HG03097 (cell line): ENCODE data around the gene AUTS2.

Experiments
- ATAC-seq: cut with Tn5 transposase; IDR thresholded peaks from one replicate; pipeline ENCODE4 v1.9.1; 2021; ENCODE audit not compliant: unreplicated experiment, low FRiP score

Gene AUTS2

GRCh38 chr7:70539205-70539604, 940.9 kb downstream of the AUTS2 start:
- ATAC-seq, result no peak

GRCh38 chr7:70539617-70540016, 941.3 kb downstream of the AUTS2 start:
- ATAC-seq, result no peak

GRCh38 chr7:70540641-70541040, 942.4 kb downstream of the AUTS2 start:
- ATAC-seq, result no peak

- no peak for ATAC-seq
Observed at GRCh38 chr7:70542750-70543376, 944.6 kb downstream of the AUTS2 start.

- ATAC-seq, result no peak
Observed at GRCh38 chr7:70544016-70544415, 945.7 kb downstream of the AUTS2 start.

- no peak for ATAC-seq
Observed at GRCh38 chr7:70545214-70545613, 946.9 kb downstream of the AUTS2 start.

GRCh38 chr7:70552141-70552540, 953.9 kb downstream of the AUTS2 start:
- ATAC-seq, result no peak

- no peak for ATAC-seq
Observed at GRCh38 chr7:70553364-70553763, 955.1 kb downstream of the AUTS2 start.

- ATAC-seq, result no peak
Observed at GRCh38 chr7:70554646-70555045, 956.4 kb downstream of the AUTS2 start.

GRCh38 chr7:70556761-70557160, 958.5 kb downstream of the AUTS2 start:
- no peak for ATAC-seq

GRCh38 chr7:70557338-70557737, 959.1 kb downstream of the AUTS2 start:
- ATAC-seq, result no peak

- no peak for ATAC-seq
Observed at GRCh38 chr7:70559815-70560214, 961.5 kb downstream of the AUTS2 start.

- no peak for ATAC-seq
Observed at GRCh38 chr7:70563960-70564359, 965.7 kb downstream of the AUTS2 start.

- ATAC-seq, result no peak
Observed at GRCh38 chr7:70565721-70566370, 967.6 kb downstream of the AUTS2 start.

- ATAC-seq, result no peak
Observed at GRCh38 chr7:70566671-70567070, 968.4 kb downstream of the AUTS2 start.

GRCh38 chr7:70568674-70569334, 970.5 kb downstream of the AUTS2 start:
- ATAC-seq, result no peak

- ATAC-seq, result no peak
Observed at GRCh38 chr7:70569335-70569819, 971.1 kb downstream of the AUTS2 start.

- no peak for ATAC-seq
Observed at GRCh38 chr7:70570029-70570428, 971.8 kb downstream of the AUTS2 start.

GRCh38 chr7:70570961-70571360, 972.7 kb downstream of the AUTS2 start:
- no peak for ATAC-seq

GRCh38 chr7:70571403-70571934, 973.2 kb downstream of the AUTS2 start:
- ATAC-seq, result no peak

GRCh38 chr7:70571961-70572360, 973.7 kb downstream of the AUTS2 start:
- no peak for ATAC-seq

GRCh38 chr7:70572571-70572970, 974.3 kb downstream of the AUTS2 start:
- ATAC-seq, result no peak
